Measurements from ENCODE around the gene PRSS22.

Gene PRSS22

DNA sequence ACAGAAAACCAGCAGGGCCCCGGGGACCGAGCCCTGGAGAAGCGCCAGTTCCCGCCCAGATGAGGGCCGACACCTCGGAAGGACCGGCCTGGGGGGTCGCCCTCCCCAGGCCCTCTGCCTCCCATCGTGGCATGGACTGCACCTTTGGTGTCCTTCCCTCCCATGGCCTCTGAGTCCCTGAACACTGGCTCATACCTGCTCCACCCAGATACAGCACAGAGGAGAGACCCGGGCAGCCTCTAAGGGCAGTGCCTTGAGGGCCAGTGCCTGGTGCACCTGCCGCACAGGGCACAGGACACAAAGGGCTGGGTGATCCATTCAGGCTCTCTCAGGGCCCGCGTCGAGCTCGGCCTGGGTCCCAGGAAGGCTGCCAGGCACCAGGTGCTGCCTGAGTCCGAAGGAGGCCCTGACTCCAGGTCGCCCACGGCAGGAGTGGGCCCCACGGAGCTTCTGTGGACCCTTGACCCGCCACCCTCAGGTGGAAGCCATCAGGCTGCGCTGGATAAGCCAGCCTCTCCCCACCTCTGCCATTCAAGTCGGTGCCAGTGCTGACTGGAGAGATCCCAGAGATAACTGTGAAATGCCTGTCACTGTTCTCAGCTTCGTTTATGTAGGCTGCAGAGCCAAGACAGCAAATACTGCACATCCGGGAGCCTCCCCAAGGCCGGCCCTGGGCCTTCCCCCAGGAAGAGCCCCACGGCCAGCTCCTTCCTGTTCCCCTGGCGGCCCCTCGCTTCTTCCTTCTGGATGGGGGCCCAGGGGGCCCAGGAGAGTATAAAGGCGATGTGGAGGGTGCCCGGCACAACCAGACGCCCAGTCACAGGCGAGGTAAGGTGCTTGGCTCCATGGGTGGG is 28.2 kb downstream of the PRSS22 start, which contains the start of gene ZG16B:
Gene ZG16B (plus strand): TSS at position 803 of the 854 bp plus-strand sequence. CDS start 139 bp downstream, outside the sequence.
- DNase-seq (ENCODE audit: low read depth) = no peak

- no peak for DNase-seq (ENCODE audit: low read depth)
These were observed 29.0 kb downstream of the PRSS22 start for GRCh38 chr16:2828876-2829430.

- no peak for DNase-seq (ENCODE audit: low read depth)
These were observed 29.5 kb downstream of the PRSS22 start for GRCh38 chr16:2828521-2828840.

DNA sequence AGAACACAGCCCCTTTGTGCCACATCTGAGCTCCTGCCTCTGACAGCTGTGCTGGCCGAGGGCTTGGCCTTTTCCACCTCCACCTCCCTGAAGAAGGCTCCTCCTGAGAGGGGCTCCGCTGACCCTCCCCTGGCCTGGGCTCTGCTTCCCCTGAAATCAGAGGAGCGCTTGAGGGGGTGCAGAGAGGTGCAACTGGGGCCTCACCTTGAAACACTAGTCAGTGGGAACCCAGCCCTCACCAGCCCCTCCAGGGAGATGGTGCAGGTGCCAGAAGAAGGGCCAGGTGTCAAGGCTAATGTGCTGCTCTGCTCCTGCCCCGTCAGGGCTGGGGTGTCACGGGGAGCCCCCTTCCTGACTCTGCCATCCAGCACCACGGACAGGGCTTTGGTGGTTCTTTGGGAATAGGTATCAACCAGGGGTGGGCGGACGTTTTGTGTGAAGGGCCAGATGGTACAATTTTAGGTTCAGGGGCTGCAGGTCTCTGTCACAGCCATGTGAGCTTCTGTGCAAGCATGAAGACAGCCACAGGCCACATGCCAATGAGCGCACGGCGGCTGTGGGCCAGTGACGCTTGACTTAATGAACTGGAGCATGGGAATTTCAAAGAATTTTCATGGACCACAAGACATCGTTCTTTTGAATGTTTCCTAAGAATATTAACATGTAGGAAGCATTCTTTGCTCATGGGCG is 30.0 kb downstream of the PRSS22 start:
- DNase-seq (ENCODE audit: low read depth) = no peak

DNA sequence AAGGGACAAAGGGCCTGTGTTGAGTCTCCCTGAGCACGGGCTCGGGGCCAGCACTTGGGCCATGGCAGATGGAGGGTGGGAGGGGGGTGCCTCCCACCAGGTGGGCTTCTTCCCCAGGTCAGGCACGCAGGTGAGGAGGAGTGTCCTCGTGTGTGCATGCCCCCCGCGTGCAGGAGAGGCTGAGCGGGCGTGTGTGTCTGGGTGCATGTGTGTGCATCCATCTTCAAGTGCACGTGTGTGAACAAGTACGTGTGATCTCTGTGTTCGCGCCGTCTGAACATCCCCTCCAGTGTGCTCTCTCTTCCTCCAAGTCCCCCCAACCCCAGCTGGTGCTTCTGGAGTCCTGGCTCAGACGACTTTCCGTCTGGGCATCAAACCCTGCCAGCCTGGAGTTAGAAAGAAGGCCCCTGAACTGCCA is 30.6 kb downstream of the PRSS22 start:
- no peak for DNase-seq (ENCODE audit: low read depth)

DNA sequence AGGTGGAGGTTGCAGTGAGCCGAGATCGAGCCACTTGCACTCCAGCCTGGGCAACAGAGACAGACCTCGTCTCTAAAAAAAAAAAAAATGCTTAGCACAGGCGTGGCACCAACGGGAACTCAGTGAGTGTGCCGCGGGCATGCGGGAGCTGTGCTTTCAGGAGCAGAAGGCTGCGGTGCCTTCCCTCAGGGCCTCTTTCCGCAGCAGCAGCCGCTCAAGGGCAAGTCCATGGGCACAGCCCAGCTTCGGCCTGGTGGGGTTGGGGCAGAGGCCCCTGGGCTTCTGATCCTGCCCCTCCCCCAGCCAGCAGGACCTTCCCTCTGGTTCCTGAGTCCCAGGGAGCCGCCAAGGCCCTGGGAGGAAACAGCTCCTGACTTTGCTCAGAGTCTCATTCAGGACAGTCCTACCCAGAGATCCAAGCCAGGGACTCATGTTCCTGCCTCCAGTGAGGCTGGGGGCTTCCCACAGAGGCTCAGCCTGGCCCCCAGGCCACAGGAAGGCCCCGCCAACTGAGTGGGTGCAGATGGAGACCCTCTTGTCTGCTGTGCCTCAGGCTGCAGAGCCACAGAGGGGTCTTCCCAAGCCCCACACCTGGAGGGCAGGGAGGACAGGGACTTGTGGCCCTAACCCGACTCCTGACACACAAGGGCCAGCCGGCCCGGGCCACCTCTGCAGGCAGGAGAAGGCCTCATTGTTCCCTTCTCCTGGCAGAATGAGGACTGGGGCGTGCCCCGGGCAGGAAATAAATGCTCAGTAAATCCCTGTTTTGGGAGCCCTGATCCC is 31.2 kb downstream of the PRSS22 start:
- DNase-seq (ENCODE audit: low read depth) = no peak

DNA sequence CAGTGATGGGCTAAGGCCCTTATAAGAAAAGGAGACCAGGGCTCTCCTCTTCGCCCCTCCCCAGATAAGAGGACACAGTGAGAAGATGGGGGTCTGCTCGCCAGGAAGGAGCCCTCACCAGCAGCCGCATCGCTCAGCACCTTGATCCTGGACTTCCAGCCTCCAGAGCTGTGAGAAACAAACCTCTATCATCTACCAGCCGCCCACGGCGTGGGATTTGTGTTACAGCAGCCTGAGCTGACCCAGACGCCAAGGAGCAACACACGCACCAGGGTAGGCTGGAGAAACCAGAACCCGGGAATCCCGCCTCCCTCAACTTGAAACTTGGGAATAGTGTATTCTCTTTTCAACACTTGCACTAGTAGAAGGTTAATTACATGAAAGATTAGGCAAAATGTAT is 32.1 kb downstream of the PRSS22 start:
- no peak for DNase-seq (ENCODE audit: low read depth)

DNA sequence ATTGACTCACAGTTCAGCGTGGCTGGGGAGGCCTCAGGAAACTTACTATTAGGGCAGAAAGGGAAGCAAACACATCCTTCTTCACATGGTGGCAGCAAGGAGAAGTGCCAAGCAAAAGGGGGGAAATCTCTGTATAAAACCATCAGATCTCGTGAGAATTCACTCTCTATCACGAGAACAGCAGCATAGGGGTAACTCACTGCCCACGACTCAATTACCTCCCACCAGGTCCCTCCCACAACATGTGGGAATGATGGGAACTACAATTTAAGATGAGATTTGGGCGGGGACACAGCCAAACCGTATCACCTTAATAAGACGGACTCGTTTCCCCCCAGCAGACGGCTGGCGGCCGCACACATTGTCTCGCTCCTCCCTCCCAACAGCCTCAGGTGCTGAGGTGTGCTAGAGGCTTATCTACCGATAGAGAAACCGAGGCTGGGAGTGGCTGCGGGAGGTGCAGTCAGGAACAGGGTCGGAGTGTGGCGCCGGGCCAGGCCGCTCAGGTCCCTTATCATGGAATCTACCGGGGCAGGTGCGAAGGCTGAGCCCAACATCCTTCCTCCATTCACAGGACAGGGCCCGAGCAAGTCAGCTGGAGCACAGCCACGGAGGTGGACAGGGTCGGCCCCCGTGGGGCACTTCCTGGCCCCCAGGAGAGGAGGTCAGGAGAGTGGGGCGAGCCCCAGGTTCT is 32.8 kb downstream of the PRSS22 start:
- no peak for DNase-seq (ENCODE audit: low read depth)

GRCh38 chr16:2824626-2825025 is 33.3 kb downstream of the PRSS22 start:
- DNase-seq (ENCODE audit: low read depth) = no peak

GRCh38 chr16:2822496-2822895 is 35.5 kb downstream of the PRSS22 start:
- no peak for DNase-seq (ENCODE audit: low read depth)

GRCh38 chr16:2822158-2822495 is 35.8 kb downstream of the PRSS22 start:
- DNase-seq (ENCODE audit: low read depth) = no peak

GRCh38 chr16:2821487-2822157 is 36.3 kb downstream of the PRSS22 start:
- no peak for DNase-seq (ENCODE audit: low read depth)

- DNase-seq (ENCODE audit: low read depth) = no peak
These were observed 37.0 kb downstream of the PRSS22 start for GRCh38 chr16:2820836-2821486.

- no peak for DNase-seq (ENCODE audit: low read depth)
These were observed 37.8 kb downstream of the PRSS22 start for GRCh38 chr16:2819939-2820835.

- DNase-seq (ENCODE audit: low read depth) = no peak
These were observed 38.6 kb downstream of the PRSS22 start for GRCh38 chr16:2819179-2819938.

DNA sequence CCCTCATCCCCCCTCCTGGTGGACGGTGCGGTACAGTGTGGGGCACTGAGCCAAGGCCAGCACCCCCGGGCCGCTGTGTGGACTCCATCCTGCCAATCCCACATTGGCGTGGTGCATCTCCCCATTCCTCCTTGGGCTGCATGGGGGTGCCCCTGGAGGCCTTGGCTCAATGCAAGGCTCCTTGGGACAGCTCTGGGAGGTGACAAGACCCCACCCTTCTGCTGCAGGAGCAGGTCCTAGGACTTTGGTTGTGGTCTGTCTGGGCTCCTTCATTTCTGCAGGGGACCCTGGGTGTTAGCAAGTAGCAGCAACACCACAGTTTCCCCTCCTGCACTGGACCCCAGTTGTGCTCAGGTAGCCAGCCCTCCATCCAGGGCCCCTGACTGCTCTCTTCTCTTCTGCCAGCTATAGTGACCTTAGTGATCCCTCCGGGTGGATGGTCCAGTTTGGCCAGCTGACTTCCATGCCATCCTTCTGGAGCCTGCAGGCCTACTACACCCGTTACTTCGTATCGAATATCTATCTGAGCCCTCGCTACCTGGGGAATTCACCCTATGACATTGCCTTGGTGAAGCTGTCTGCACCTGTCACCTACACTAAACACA is 39.6 kb downstream of the PRSS22 start:
- no peak for DNase-seq (ENCODE audit: low read depth)

DNA sequence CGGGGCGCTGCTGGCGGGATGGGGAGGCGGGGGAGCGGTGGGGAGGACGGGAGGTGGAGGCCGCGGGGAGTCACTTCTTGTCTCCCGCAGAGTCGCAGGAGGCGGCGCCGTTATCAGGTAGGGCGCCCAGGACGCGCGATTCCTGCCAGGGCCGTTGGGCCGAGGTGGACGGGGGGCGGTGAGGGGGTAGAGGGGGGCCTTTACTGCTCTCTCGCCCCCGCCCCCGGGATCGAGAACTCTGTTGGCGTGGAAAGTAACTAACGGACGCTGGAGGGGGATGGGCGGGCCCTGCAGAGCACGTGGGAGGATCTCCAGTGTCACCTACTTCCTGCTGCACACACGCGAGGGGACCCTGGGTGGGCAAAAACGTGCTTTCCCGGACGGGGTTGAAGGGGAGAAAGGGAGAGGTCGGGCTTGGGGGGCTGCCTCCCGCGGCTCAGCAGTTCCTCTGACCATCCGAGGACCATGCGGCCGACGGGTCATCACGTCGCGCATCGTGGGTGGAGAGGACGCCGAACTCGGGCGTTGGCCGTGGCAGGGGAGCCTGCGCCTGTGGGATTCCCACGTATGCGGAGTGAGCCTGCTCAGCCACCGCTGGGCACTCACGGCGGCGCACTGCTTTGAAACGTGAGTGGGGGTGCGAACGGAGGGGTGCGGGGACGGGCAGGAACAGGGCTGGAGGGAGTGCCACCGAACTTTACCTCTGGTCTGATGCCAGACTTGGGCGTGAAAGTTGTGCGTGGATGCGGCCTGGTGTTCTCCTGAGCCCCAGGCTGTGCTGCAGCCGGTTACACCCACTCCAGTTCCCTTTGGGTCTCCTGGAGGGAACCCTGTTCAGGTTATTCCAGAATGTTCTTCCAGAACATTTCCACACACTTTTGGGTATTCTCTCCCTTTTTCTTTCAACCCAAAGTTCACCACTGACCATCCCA is 40.4 kb downstream of the PRSS22 start:
- no peak for DNase-seq (ENCODE audit: low read depth)
